Measurements from ENCODE around the gene MTFR1L.
A peak's percentile ranks its signal among the peaks of the same experiment; 100 is the strongest.
"Not testable (repeated sequence)": the region's sequence is repeated elsewhere in the genome, so short reads cannot be mapped to it uniquely, and the experiment has no call there.

The MTFR1L gene

DNA sequence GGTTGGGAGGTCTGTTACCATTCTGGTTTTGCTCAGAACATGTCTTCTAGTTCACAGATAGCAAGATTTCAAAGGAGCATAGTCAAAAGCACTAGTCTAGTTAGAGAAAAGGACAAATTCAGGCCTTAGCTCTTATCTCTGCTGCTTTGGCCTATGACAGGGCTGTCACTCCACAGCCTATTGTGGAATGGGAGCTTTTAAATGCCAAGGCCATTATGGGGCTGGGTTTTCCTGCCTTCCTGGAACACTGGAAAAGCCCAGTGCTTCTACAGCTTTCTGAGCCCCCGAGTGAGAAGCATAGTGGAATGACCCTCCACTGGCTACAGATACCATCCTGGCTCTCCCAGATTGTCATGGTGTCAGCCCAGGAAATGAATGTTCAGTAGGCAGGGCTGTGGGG, 9.3 kb downstream of the MTFR1L start:
- DNase-seq = no peak

GRCh38 chr1:25831569-25832196, 11.9 kb downstream of the MTFR1L start:
- no peak for DNase-seq

- no peak for DNase-seq
Observed at GRCh38 chr1:25832336-25833037, 12.7 kb downstream of the MTFR1L start.

GRCh38 chr1:25833158-25833557, 13.4 kb downstream of the MTFR1L start:
- no peak for DNase-seq

DNA sequence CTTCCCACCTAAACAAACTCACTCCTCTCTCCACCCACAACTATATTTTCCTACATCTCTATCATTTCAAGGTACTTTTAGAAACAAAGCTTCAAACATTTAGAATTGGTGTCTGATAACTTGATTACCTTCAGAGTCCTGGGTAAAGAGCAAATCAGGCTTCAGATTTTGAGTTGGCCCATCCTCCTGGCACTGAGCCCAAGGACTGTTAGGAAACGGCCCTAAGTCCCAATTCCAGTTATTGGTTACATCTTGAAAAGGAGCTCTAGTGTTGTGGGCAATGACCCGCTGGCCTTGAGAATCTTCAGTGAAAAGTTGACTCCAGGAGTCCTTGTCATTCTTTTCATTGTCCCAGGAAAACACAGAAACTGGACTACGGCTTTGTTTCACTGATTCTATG, 15.1 kb downstream of the MTFR1L start:
- DNase-seq = no peak

DNA sequence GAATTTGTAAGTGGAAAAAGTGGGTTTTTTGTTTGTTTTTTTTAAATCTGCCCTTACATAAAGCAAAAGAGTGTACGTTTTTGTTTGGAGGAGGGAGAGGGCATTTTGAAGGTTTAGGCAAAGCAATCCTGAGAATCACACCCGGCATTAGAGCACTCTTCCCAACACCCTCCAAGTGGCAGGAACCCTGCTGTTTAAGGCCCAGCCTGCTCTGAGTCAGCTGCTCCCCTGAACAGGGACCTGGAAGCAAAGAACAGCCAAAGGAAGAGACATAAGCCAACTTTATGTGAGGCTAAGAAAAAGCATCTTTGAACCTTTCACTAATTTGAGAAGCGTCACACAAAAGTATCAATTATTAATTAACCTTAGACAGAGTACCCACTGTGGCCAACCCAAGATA, 16.9 kb downstream of the MTFR1L start:
- DNase-seq = no peak

DNA sequence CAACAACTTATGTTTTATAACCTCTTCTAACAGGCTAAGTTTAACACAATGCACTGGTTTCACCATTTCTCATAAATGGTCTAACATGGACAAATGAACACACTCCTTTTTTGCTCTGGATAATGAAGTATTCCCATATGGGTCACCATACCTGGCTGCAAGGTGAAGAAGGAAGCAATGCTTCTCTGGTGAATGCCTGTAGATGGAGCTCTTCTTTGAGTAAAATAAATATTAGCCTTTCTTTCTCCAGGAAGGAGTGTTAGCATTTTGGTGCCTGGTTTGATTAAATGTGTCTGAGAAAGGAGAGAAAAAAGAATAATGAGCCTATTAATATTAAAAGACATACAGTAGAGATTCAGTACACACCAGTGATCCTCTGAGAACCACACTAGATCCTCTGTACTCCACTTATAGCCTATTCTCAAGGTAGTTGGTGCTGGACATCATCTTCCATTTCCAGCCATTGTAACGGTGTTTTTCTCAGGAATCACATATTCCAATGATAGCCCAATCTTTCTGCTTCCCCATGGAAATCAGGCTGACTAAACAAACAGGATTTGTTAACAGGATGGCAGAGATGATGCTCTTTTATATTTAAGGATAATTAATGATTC, 17.6 kb downstream of the MTFR1L start:
- DNase-seq = no peak

- DNase-seq = not testable (repeated sequence)
Observed at GRCh38 chr1:25839808-25840207, 20.1 kb downstream of the MTFR1L start.

- no peak for DNase-seq
Observed at GRCh38 chr1:25843483-25843882, 23.7 kb downstream of the MTFR1L start.

- no peak for DNase-seq
Observed at GRCh38 chr1:25844536-25845337, 25.0 kb downstream of the MTFR1L start.

- DNase-seq = no peak
Observed at GRCh38 chr1:25845664-25846063, 25.9 kb downstream of the MTFR1L start.

GRCh38 chr1:25847929-25848328, 28.2 kb downstream of the MTFR1L start:
- no peak for DNase-seq

DNA sequence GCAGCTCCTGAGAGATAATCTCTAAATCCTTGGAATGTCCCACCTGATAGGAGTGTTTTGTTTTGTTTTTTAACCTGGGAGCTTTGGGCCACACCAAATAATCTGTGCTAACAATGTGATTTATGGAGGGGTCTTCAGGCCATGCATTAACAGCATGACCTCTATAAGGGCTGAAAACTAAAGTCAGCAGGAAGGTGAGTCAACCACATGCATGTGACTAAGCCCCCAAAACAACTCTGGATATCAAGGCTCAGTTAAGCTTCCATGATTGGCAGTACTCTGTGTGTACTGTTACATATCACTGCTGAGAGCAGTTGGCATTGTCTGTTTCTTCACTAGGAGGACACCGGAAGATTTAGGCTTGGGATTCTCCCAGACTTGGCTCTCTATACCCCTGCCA, 28.8 kb downstream of the MTFR1L start:
- DNase-seq = no peak

- no peak for DNase-seq
Observed at GRCh38 chr1:25854554-25854953, 34.8 kb downstream of the MTFR1L start.

GRCh38 chr1:25856856-25857255, 37.1 kb downstream of the MTFR1L start:
- DNase-seq = no peak

DNA sequence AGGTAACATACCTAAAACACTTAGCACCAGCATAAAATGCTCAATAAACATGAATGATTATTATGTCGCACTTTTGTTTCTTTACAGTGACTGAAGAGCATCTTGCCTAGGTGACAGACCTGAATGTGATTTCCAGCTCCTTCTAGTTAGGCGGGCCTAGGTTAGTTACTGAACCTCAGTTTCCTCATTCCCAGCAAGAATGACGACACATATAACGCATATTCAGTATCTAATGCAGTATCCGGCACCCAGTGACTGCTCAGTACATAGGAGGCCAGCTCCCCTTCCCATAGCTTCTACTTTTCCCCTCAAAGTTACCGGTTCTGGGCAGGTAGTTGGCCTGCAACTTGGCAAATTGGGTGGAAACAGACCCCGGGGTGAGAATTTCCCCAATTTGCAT, 38.7 kb downstream of the MTFR1L start:
- no peak for DNase-seq

GRCh38 chr1:25858906-25859789, 39.4 kb downstream of the MTFR1L start, which contains the start of gene AUNIP:
AUNIP (minus strand) TSS chr1:25859457; CDS start chr1:25859357, 100 bp downstream.
- peak; percentile 88 for DNase-seq

DNA sequence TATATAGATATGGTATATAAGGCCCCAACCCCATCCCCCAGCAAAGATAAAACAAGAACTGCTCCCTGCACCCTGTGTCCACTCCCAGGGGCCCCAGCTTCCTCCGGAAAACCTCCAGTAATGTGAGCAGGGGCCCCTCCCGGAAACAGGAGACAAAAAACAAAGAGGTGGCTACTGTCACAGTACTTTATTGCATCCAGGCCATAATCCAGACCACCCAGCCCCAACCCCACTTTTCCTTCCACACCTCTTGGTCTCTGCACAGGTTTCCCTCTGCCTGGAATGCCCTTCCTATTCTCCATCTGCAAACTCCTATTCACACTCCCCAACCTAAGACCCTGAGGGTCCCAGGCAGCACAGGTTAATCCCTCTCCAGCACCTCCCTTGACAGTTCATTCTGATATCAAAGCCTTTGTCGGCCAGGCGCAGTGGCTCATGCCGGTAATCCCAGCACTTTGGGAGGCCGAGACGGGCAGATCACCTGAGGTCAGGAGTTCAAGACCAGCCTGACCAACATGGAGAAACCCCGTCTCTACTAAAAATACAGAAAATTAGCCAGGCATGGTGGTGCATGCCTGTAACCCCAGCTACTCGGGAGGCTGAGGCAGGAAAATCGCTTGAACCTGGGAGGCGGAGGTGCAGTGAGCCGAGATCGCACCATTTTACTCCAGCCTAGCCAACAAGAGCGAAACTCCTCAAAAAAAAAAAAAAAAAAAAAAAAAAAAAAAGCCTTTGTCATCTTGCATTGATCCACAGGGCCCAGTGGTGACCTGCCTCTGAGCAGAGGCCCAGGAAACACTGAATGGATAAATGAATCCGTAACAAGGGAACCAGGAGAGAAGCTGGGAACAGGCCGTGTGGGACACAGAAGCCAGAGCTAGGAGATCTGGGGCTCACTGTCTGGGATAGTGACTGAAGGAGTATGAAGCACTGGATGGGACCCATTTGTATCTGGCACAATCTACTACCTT, 41.8 kb downstream of the MTFR1L start:
- no peak for DNase-seq

GRCh38 chr1:25862785-25863485, 43.2 kb downstream of the MTFR1L start:
- no peak for DNase-seq

DNA sequence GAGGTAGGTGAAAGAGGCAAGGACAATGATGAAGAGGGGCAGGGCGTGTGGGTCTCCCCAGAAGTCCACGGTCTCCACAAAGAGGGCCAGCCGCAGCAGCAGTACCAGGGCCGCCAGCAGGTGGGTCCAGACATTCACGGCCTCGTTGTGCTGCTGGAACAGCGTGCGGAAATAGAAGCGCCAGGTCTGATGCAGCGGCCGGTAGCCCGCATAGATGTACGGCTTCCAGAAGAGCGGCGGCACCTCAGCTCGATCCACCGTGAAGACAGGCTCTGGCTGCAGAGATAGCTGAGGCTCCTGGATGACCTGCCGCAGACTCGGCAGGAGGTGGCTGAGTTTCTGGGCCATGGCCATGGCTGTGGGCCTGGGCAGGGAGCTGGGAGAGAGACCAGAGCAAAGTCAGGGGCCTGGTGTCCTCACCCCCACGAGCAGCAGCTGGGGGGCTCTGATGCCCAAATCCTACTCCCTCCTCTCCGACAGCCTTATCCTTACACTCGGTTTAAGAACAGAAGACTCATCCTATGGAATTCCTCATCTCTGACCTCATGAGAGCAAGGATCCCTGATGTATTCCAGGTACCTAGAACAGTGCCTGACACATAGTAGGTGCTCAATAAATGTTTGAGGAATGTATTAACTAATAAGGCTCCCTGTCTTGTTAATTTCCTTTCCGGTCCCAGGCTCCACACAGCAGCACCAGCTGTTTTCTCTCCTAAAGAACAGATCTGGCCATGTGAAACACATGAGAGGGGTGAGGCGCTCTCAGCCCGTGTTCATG, 43.9 kb downstream of the MTFR1L start:
- DNase-seq = no peak
